ENCODE results near the gene PPY.
"Not testable (repeated sequence)": the region's sequence is repeated elsewhere in the genome, so short reads cannot be mapped to it uniquely, and the experiment has no call there.

The PPY gene

DNA sequence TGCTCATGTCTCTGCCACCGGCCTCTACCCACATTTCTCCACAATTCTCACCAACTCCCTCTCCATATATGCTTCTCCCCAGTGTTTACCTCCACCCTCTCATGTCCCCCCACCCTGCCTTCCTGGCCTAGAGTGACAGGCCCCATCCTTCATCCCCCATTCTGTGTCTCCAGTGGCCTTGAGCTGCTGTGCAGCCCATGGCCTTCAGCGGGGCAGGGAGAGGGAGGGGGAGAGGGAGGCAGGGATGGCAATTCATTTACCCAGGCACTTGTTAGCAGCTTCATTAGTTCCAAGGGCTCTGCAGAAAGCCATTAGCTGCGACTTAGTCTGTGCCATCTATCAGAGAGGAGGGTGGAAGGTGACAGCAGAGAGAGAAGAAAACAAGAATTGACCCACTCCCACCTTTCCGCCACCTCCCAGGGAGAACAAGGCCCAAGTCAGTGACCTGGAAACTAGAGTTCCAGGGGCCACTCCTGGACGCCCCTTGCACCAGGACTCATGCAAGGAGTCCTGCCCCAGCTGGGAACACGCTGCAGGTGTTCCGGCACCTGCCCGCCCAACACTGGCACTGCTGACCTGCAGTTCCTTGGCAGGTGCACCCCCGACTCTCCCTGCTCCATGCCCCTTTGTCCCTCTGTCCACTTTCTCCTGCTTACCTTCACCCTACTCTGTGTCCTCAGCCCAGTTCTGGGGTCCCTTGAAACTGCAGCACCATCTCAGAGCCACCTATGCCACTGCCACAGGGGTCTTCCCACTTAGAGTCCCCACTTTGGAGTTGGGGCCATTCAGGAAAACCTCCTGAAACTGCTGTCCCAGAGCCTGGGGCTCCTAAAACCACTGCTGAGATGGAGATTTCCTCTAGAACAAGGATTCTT lies 34.9 kb upstream of the PPY start:
- no peaks in the 10 kb centered on the region for H3K4me1 ChIP-seq (ENCODE audit: control insufficient read depth, insufficient read depth, low read length)
- H3K9ac ChIP-seq (ENCODE audit: low read depth, low read length) = no peak overlapping the region
- no peaks in the 10 kb centered on the region for H3K9me3 ChIP-seq (ENCODE audit: control insufficient read depth, insufficient read depth, low read length)
- no peaks in the 10 kb centered on the region for H3K36me3 ChIP-seq (ENCODE audit: control insufficient read depth, insufficient read depth, low read length)
- peaks cover 4% of the 10 kb centered on the region for H3K27me3 ChIP-seq (ENCODE audit: control insufficient read depth, insufficient read depth, low read length)
- no peak overlapping the region for H3K4me3 ChIP-seq (ENCODE audit: low read depth, low read length)

GRCh38 chr17:43975898-43976297 lies 33.6 kb upstream of the PPY start:
- no peaks in the 10 kb centered on the region for H3K4me1 ChIP-seq (ENCODE audit: control insufficient read depth, insufficient read depth, low read length)
- no peaks in the 10 kb centered on the region for H3K27me3 ChIP-seq (ENCODE audit: control insufficient read depth, insufficient read depth, low read length)
- H3K9me3 ChIP-seq (ENCODE audit: control insufficient read depth, insufficient read depth, low read length) = no peaks in the 10 kb centered on the region
- no peaks in the 10 kb centered on the region for H3K36me3 ChIP-seq (ENCODE audit: control insufficient read depth, insufficient read depth, low read length)
- H3K9ac ChIP-seq (ENCODE audit: low read depth, low read length) = no peak overlapping the region
- no peak overlapping the region for H3K4me3 ChIP-seq (ENCODE audit: low read depth, low read length)

DNA sequence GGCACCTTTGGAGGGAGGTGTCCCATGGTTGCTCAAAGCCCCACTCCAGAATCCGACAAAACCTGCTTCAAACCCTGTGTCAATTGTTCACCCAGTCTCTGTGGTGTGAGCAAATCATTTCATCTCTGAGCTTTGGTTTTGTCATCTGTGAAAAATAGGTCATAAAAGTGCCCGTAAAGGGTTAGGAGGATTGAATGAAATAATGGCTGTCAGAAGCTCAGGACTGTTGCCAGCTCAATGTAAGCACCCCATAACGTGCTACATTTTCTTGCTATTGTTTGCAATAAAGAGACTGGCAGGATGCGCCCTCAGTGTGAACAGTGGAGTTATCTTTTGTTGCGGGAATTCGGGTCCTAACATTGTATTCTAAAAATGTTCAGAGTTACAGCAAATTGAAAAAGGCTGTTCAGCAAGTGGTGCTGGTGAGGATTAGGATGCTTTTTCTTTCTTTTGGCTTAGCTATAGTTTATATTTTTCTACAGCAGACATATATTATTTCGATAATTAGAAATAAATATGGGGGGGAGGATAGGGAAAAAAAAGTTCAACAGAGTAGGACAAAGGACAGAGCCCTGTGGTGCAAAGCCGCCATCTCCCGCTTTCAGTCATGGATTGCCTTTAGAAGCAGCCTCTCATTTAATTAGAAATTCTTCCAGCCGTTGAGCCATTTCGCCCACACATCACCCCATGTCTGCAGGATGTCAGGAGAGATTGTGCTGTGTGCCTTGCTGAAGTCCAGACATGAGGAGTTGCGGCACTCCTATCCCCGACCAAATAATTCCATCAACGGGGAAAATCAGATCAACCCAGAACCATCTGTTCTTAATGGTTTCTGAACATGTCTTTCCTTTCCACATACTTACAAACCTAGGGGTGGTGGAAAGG lies 32.3 kb upstream of the PPY start:
- Histone ChIP-seq H3K4me3 (ENCODE audit: low read depth, low read length) (no peak overlapping the region), H3K36me3 (ENCODE audit: control insufficient read depth, insufficient read depth, low read length) (no peaks in the 10 kb centered on the region), H3K9me3 (ENCODE audit: control insufficient read depth, insufficient read depth, low read length) (no peaks in the 10 kb centered on the region), H3K27me3 (ENCODE audit: control insufficient read depth, insufficient read depth, low read length) (no peaks in the 10 kb centered on the region), H3K4me1 (ENCODE audit: control insufficient read depth, insufficient read depth, low read length) (no peaks in the 10 kb centered on the region), H3K9ac (ENCODE audit: low read depth, low read length) (no peak overlapping the region)

DNA sequence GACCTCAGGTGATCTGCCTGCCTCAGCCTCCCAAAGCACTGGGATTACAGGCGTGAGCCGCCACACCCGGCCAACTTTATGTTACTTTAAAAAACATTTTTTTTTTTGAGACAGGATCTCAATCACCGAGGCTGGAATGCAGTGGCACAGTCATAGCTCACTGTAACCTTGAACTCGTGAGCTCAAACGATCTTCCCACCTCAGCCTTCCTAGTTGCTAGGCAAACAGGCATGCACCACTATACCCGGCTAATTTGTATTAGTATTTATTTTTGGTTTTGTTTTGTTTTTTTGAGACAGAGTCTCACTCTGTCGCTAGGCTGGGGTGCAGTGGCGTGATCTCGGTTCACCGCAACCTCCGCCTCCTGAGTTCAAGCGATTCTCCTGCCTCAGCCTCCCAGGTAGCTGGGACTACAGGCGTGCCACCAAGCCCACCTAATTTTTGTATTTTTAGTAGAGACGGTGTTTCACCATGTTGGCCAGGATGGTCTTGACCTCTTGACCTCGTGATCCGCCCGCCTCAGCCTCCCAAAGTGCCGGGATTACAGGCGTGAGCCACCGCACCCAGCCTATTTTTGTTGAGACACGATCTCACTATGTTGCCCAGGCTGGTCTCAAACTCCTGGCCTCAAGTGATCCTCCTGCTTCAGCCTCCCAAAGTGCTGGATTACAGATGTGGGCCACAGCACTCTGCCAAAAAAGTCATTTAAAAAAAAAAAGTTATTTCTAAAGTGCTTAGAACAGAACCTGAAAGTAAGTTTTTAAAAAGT lies 30.4 kb upstream of the PPY start:
- not testable (repeated sequence) for H3K4me3 ChIP-seq (ENCODE audit: low read depth, low read length); H3K9me3 ChIP-seq (ENCODE audit: control insufficient read depth, insufficient read depth, low read length); H3K9ac ChIP-seq (ENCODE audit: low read depth, low read length); H3K27me3 ChIP-seq (ENCODE audit: control insufficient read depth, insufficient read depth, low read length); H3K4me1 ChIP-seq (ENCODE audit: control insufficient read depth, insufficient read depth, low read length); H3K36me3 ChIP-seq (ENCODE audit: control insufficient read depth, insufficient read depth, low read length)

- not testable (repeated sequence) for H3K9me3 ChIP-seq (ENCODE audit: control insufficient read depth, insufficient read depth, low read length); H3K36me3 ChIP-seq (ENCODE audit: control insufficient read depth, insufficient read depth, low read length); H3K9ac ChIP-seq (ENCODE audit: low read depth, low read length); H3K27me3 ChIP-seq (ENCODE audit: control insufficient read depth, insufficient read depth, low read length); H3K4me1 ChIP-seq (ENCODE audit: control insufficient read depth, insufficient read depth, low read length); H3K4me3 ChIP-seq (ENCODE audit: low read depth, low read length)
Observed at GRCh38 chr17:43971436-43971835, 29.2 kb upstream of the PPY start.

DNA sequence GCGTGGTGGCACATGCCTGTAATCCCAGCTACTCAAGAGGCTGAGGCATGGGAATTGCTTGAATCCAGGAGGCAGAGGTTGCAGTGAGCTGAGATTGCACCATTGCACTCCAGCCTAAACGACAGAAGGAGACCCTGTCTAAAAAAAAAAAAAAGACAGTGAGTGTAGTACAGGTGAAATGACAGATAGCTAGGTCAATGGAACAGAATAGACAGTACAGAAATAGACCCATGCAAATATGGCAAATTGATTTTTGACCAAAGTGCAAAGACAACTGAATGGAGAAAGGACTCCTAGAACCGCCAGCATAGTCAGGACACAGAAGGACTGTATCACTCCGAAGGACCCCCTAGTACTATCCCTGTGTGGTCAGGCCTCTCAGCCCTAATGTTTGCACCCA lies 28.1 kb upstream of the PPY start:
- H3K27me3 ChIP-seq (ENCODE audit: control insufficient read depth, insufficient read depth, low read length) = no peaks in the 10 kb centered on the region
- H3K9me3 ChIP-seq (ENCODE audit: control insufficient read depth, insufficient read depth, low read length) = no peaks in the 10 kb centered on the region
- no peaks in the 10 kb centered on the region for H3K36me3 ChIP-seq (ENCODE audit: control insufficient read depth, insufficient read depth, low read length)
- H3K4me1 ChIP-seq (ENCODE audit: control insufficient read depth, insufficient read depth, low read length) = no peaks in the 10 kb centered on the region
- H3K4me3 ChIP-seq (ENCODE audit: low read depth, low read length) = no peak overlapping the region
- H3K9ac ChIP-seq (ENCODE audit: low read depth, low read length) = no peak overlapping the region

DNA sequence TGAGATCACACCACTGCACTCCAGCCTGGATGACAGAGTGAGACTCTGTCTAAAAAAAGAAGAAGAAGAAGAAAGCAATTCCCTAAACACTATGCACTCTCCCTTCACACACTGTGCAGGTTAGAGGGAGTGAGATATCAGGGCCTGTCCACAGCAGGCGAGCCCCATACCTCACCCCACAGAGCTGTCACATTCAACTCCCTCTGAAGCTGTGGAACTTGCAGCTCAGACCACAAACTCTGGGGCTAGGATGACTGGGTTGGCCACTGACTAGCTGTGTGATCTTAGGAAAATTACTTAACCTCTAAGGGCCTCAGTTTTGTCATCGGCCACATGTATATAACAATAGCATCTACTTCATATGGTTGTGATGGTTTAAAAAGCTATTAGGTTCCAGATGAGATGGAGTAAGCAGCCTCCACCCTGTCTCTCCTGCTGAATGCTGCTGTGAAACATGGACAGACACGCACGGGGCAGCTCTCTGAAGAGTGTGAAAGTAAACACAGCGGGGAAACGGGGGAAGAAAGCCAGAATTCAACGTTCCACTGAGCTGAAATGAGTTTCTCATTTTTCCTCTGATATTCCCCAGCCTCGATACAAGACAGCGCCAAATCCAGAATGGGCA lies 25.1 kb upstream of the PPY start:
- Histone ChIP-seq H3K36me3 (ENCODE audit: control insufficient read depth, insufficient read depth, low read length) (no peaks in the 10 kb centered on the region), H3K9ac (ENCODE audit: low read depth, low read length) (no peak overlapping the region), H3K9me3 (ENCODE audit: control insufficient read depth, insufficient read depth, low read length) (no peaks in the 10 kb centered on the region), H3K4me3 (ENCODE audit: low read depth, low read length) (no peak overlapping the region), H3K4me1 (ENCODE audit: control insufficient read depth, insufficient read depth, low read length) (no peaks in the 10 kb centered on the region), H3K27me3 (ENCODE audit: control insufficient read depth, insufficient read depth, low read length) (no peaks in the 10 kb centered on the region)

DNA sequence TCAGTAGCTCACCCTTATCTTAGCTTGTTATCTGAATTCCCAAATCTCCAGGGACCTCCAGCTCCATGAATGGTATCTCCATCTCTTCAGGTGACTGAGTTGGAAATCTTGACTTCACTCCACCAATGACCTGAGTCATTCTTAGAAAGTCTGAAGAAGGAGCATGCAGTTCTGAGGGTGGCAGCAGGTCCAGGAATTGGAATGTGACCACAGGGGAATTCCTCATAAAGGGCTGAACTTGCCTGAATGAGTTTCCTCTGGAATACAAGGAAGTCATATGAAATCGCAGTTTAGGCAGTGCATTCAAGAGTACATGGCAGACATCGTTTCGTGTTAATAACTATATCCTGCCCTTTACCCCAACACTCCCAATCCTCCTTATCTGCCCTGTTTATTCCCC lies 24.0 kb upstream of the PPY start:
- H3K4me1 ChIP-seq (ENCODE audit: control insufficient read depth, insufficient read depth, low read length) = no peaks in the 10 kb centered on the region

DNA sequence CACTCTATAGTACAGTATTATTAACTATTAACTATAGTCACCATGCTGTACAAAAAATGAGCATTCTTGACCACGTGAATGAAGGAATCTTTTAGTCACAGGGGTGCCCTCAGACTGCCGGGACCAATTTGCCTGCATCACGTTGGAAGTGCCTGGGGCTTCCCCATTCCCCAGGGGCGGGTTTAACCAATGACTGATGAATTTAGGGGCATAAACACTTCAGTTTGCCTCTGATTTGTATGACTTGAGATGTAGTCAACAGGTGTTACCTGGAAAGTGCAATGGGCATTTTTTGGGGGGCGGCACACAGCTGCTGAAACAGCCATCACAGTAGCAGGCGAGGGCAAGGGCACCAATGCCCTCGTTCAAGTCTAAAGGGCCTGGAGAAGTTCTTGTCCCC lies 20.2 kb upstream of the PPY start:
- Histone ChIP-seq H3K4me1 (ENCODE audit: control insufficient read depth, insufficient read depth, low read length) (no peaks in the 10 kb centered on the region), H3K9me3 (ENCODE audit: control insufficient read depth, insufficient read depth, low read length) (no peaks in the 10 kb centered on the region), H3K4me3 (ENCODE audit: low read depth, low read length) (no peak overlapping the region), H3K27me3 (ENCODE audit: control insufficient read depth, insufficient read depth, low read length) (no peaks in the 10 kb centered on the region), H3K36me3 (ENCODE audit: control insufficient read depth, insufficient read depth, low read length) (no peaks in the 10 kb centered on the region), H3K9ac (ENCODE audit: low read depth, low read length) (no peak overlapping the region)

More for the DNA sequence above, 24.0 kb upstream of the PPY start:
- no peaks in the 10 kb centered on the region for H3K27me3 ChIP-seq (ENCODE audit: control insufficient read depth, insufficient read depth, low read length)
- no peak overlapping the region for H3K4me3 ChIP-seq (ENCODE audit: low read depth, low read length)
- H3K9ac ChIP-seq (ENCODE audit: low read depth, low read length) = no peak overlapping the region
- H3K36me3 ChIP-seq (ENCODE audit: control insufficient read depth, insufficient read depth, low read length) = no peaks in the 10 kb centered on the region
- no peaks in the 10 kb centered on the region for H3K9me3 ChIP-seq (ENCODE audit: control insufficient read depth, insufficient read depth, low read length)

GRCh38 chr17:43961954-43962353 lies 19.7 kb upstream of the PPY start:
- H3K4me1 ChIP-seq (ENCODE audit: control insufficient read depth, insufficient read depth, low read length) = no peaks in the 10 kb centered on the region
- H3K9ac ChIP-seq (ENCODE audit: low read depth, low read length) = no peak overlapping the region
- no peak overlapping the region for H3K4me3 ChIP-seq (ENCODE audit: low read depth, low read length)
- no peaks in the 10 kb centered on the region for H3K9me3 ChIP-seq (ENCODE audit: control insufficient read depth, insufficient read depth, low read length)
- no peaks in the 10 kb centered on the region for H3K27me3 ChIP-seq (ENCODE audit: control insufficient read depth, insufficient read depth, low read length)
- no peaks in the 10 kb centered on the region for H3K36me3 ChIP-seq (ENCODE audit: control insufficient read depth, insufficient read depth, low read length)

DNA sequence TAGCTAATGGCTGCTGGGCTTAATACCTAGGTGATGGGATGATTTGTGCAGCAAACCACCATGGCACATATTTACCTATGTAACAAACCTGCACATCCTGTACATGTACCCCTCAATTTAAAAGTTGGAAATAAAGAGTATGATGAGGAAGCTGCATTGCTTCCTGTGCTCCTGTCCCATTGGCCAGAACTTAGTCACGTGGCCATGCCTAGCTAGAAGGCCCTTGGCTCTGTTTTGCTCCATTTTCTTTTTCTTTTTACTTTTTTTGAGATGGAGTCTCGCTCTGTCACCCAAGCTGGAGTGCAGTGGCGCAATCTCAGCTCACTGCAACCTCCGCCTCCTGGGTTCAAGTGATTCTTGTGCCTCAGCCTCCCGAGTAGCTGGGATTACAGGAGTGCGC lies 19.0 kb upstream of the PPY start:
- H3K9me3 ChIP-seq (ENCODE audit: control insufficient read depth, insufficient read depth, low read length); H3K9ac ChIP-seq (ENCODE audit: low read depth, low read length); H3K4me1 ChIP-seq (ENCODE audit: control insufficient read depth, insufficient read depth, low read length); H3K36me3 ChIP-seq (ENCODE audit: control insufficient read depth, insufficient read depth, low read length); H3K27me3 ChIP-seq (ENCODE audit: control insufficient read depth, insufficient read depth, low read length); H3K4me3 ChIP-seq (ENCODE audit: low read depth, low read length): not testable (repeated sequence)
